Jurkat, Clone E6-1 (cell line): ENCODE results near the gene SOBP.
A peak's percentile ranks its signal among the peaks of the same experiment; 100 is the strongest.

Experiments
- DNase-seq: peaks from one replicate; pipeline ENCODE4 v3.0.0-alpha.2; 2011; ENCODE audit warnings: low read depth, low spot score
- H3K4me3 ChIP-seq: 2 replicates; pipeline ENCODE4 v1.5.1; 2011; ENCODE audit warnings: mild to moderate bottlenecking, low read length, control low read depth, moderate library complexity

The SOBP gene

GRCh38 chr6:107479089-107479690 lies 10.7 kb upstream of the SOBP start:
- no peak for DNase-seq
- no peak overlapping the region for H3K4me3 ChIP-seq

GRCh38 chr6:107485157-107485556 lies 4.8 kb upstream of the SOBP start:
- no peak for DNase-seq
- no peak overlapping the region for H3K4me3 ChIP-seq

- peak overlapping the region; percentile 72 for H3K4me3 ChIP-seq
- DNase-seq: no peak
Measured at GRCh38 chr6:107488174-107488874, 1.6 kb upstream of the SOBP start.

- DNase-seq: no peak
- peak overlapping the region; percentile 72 for H3K4me3 ChIP-seq
Measured at GRCh38 chr6:107488875-107489635, 862 bp upstream of the SOBP start.

- peak overlapping the region; percentile 72 for H3K4me3 ChIP-seq
- DNase-seq: no peak
Measured at GRCh38 chr6:107490566-107491137, 735 bp downstream of the SOBP start.

GRCh38 chr6:107491138-107491609 lies 1.3 kb downstream of the SOBP start:
- H3K4me3 ChIP-seq: no peak overlapping the region; the same call in 1 of the 2 replicates

GRCh38 chr6:107491760-107492660 lies 2.1 kb downstream of the SOBP start:
- no peak for DNase-seq
- no peak overlapping the region for H3K4me3 ChIP-seq

More at GRCh38 chr6:107491138-107491609, 1.3 kb downstream of the SOBP start:
- no peak for DNase-seq

- H3K4me3 ChIP-seq: no peak overlapping the region
- DNase-seq: no peak
Measured at GRCh38 chr6:107493158-107494057, 3.5 kb downstream of the SOBP start.

GRCh38 chr6:107495196-107495643 lies 5.3 kb downstream of the SOBP start:
- H3K4me3 ChIP-seq: no peak overlapping the region
- DNase-seq: no peak

- H3K4me3 ChIP-seq: no peak overlapping the region
- DNase-seq: no peak
Measured at GRCh38 chr6:107495971-107496370, 6.1 kb downstream of the SOBP start.

- H3K4me3 ChIP-seq: no peak overlapping the region
- no peak for DNase-seq
Measured at GRCh38 chr6:107496892-107497684, 7.2 kb downstream of the SOBP start.

- no peak overlapping the region for H3K4me3 ChIP-seq
- DNase-seq: no peak
Measured at GRCh38 chr6:107504270-107505026, 14.5 kb downstream of the SOBP start.

- DNase-seq: no peak
- H3K4me3 ChIP-seq: no peak overlapping the region
Measured at GRCh38 chr6:107506145-107506544, 16.2 kb downstream of the SOBP start.

- DNase-seq: no peak
Measured at GRCh38 chr6:107509506-107509905, 19.6 kb downstream of the SOBP start.

GRCh38 chr6:107510108-107510507 lies 20.2 kb downstream of the SOBP start:
- no peak overlapping the region for H3K4me3 ChIP-seq
- no peak for DNase-seq

More at GRCh38 chr6:107509506-107509905, 19.6 kb downstream of the SOBP start:
- no peak overlapping the region for H3K4me3 ChIP-seq

- no peak for DNase-seq
- H3K4me3 ChIP-seq: no peak overlapping the region
Measured at GRCh38 chr6:107511511-107511993, 21.6 kb downstream of the SOBP start.
